Upper lobe of right lung (tissue), 1 donor: ENCODE data around the gene ZNFX1. TPM values are rescaled to one million over a fixed set of nuclear protein-coding genes. Genes with fewer than 3 reads are reported as not detected.
"Not testable (repeated sequence)": the region's sequence is repeated elsewhere in the genome, so short reads cannot be mapped to it uniquely, and the experiment has no call there.

ENCODE experiments used
- ATAC-seq: fragments of 200-7000 bp; cut with Tn5 transposase; one replicate; pipeline ENCODE4 v1.9.1; 2020; ENCODE audit warnings: mild to moderate bottlenecking, moderate library complexity
- DNase-seq: peaks from one replicate; pipeline ENCODE4 v3.0.0-alpha.2; 2020
- H3K27ac ChIP-seq: fragments of 200-600 bp; one replicate; pipeline ENCODE4 v1.8.0; 2022
- H3K27me3 ChIP-seq: fragments of 200-600 bp; one replicate; pipeline ENCODE4 v1.8.0; 2022; ENCODE audit warnings: mild to moderate bottlenecking
- H3K36me3 ChIP-seq: fragments of 200-600 bp; one replicate; pipeline ENCODE4 v1.8.0; 2022
- H3K4me1 ChIP-seq: fragments of 200-600 bp; one replicate; pipeline ENCODE4 v1.8.0; 2022
- H3K4me3 ChIP-seq: fragments of 200-600 bp; one replicate; pipeline ENCODE4 v1.8.0; 2022; ENCODE audit warnings: mild to moderate bottlenecking
- H3K9me3 ChIP-seq: fragments of 200-600 bp; one replicate; pipeline ENCODE4 v1.8.0; 2022
- intact Hi-C: fragments of 100-400 bp; cut with DNase I; formaldehyde crosslinking; loops from one replicate; pipeline ENCODE4 v1.11.0; 2022
- total RNA-seq: library from RNA; stranded (reverse); fragmentation: NEBNext Ultra II Directional; extraction: Animal tissue kit (Norgen Biotek cat#: 25700); gene quantifications from one replicate; pipeline ENCODE4 v1.2.1, GENCODE V29; 2021
- TF ChIP-seq, protein P1 (sequence below): fragments of 200-600 bp; IDR thresholded peaks from one replicate; pipeline ENCODE4 v1.8.0; 2022; ENCODE audit warnings: antibody characterized with exemption
- donor health status: DM: no; HTN: yes; CAD: no; lungs with severe emphysema.

The ZNFX1 gene
- total RNA-seq, 1 donor from 2014 or later, result 54.4 TPM

DNA sequence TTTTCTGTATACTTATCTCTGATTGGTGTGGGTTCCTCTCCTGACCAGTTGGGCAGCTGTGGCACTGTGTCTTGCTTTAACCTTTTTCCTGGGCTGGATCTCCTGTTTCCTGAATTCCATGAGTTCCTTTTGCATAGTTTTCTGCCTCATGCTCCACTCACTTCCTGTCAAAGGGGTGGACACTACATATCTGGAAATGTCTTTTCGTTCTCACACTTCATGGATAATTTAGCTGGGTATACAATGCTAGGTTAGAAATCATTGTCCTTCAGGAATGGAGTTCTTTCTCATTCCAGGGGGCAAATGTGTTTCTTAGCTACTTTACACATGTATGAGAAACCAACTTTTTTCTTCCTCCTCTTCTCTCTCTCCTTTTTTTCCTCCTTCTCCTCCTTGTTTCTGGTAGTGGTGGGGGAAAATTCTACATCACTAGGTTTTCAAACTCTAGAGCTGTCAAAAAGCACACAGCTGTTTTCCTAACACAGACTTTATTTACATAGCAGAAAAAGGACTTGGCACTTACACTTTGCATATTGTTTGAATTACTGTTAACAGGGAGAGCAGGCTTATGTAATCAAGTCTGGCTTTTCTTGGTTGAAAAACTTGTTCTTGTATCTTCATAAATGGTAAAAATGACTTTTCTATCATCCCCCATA is 67.6 kb downstream of the ZNFX1 start:
- Histone ChIP-seq H3K36me3 (no peaks in the 10 kb centered on the region), H3K9me3 (no peaks in the 10 kb centered on the region), H3K4me1 (no peaks in the 10 kb centered on the region), H3K27ac (no peak overlapping the region), H3K4me3 (no peak overlapping the region), H3K27me3 (no peaks in the 10 kb centered on the region)
- no peak for DNase-seq
- TF ChIP-seq, protein P1, sequence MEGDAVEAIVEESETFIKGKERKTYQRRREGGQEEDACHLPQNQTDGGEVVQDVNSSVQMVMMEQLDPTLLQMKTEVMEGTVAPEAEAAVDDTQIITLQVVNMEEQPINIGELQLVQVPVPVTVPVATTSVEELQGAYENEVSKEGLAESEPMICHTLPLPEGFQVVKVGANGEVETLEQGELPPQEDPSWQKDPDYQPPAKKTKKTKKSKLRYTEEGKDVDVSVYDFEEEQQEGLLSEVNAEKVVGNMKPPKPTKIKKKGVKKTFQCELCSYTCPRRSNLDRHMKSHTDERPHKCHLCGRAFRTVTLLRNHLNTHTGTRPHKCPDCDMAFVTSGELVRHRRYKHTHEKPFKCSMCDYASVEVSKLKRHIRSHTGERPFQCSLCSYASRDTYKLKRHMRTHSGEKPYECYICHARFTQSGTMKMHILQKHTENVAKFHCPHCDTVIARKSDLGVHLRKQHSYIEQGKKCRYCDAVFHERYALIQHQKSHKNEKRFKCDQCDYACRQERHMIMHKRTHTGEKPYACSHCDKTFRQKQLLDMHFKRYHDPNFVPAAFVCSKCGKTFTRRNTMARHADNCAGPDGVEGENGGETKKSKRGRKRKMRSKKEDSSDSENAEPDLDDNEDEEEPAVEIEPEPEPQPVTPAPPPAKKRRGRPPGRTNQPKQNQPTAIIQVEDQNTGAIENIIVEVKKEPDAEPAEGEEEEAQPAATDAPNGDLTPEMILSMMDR, result no peak
- peak; percentile 45 for ATAC-seq
- intact Hi-C loops, result no loop called here

DNA sequence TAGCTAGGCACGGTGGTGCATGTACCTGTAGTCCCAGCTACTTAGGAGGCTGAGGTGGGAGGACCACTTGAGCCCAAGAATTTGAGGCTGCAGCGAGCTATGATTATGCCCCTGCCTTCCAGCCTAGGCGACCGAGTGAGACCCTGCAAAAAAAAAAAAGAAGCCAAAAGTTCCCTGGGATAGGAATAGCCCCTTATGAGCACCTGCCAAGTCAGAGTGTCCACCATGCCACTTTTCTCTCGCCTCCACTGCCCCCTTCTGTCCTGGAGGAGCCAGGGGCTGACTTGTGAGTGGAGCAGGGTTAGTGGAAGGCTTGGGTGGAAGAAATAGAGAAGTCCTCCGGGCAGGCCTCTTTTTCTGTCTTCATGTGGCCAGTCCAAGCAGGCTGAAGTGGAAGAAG is 70.8 kb downstream of the ZNFX1 start:
- DNase-seq (no peak), ATAC-seq (peak; percentile 47)
- H3K4me3 ChIP-seq, result no peak overlapping the region
- TF ChIP-seq, protein P1, result no peak
- no peaks in the 10 kb centered on the region for H3K4me1 ChIP-seq
- no peak overlapping the region for H3K27ac ChIP-seq
- H3K9me3 ChIP-seq, result no peaks in the 10 kb centered on the region
- intact Hi-C loops, result no loop called here
- H3K36me3 ChIP-seq, result no peaks in the 10 kb centered on the region
- no peaks in the 10 kb centered on the region for H3K27me3 ChIP-seq

DNA sequence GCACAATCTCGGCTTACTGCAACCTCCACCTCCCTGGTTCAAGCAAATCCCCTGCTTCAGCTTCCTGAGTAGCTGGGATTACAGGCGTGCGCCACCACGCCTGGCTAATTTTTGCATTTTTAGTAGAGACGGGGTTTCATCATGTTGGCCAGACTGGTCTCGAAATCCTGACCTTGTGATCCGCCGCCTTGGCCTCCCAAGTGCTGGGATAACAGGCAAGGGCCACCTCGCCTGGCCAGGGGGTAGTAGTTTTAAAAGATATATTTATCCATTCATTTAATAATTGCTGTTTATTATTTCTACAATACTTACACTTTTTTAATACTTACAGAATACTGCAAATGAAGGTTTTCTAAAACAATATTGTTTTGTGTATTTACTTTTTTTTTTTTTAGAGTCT is 74.1 kb downstream of the ZNFX1 start:
- H3K36me3 ChIP-seq, result no peaks in the 10 kb centered on the region
- no peak overlapping the region for H3K4me3 ChIP-seq
- H3K27me3 ChIP-seq, result no peaks in the 10 kb centered on the region
- no peak for ATAC-seq
- H3K27ac ChIP-seq, result no peak overlapping the region
- no peak for DNase-seq
- no peaks in the 10 kb centered on the region for H3K4me1 ChIP-seq
- H3K9me3 ChIP-seq, result no peaks in the 10 kb centered on the region
- intact Hi-C loops, result no loop called here
- TF ChIP-seq, protein P1, result no peak

DNA sequence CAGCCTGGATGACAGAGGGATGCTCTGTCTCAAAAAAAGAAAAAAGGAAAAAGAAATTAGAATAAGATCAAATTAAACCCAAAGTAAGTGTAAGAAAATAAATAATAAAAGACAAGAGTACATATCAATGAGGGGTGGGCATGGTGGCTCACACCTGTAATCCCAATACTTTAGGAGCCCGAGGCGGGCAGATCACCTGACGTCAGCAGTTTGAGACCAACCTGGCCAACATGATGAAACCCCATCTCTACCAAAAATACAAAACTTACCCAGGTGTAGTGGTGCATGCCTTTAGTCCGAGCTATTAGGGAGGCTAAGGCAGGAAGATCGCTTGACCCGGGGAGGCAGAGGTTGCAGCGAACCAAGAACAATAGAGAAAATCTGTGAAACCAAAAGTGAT is 74.8 kb downstream of the ZNFX1 start:
- no peak for ATAC-seq
- H3K27me3 ChIP-seq, result no peaks in the 10 kb centered on the region

DNA sequence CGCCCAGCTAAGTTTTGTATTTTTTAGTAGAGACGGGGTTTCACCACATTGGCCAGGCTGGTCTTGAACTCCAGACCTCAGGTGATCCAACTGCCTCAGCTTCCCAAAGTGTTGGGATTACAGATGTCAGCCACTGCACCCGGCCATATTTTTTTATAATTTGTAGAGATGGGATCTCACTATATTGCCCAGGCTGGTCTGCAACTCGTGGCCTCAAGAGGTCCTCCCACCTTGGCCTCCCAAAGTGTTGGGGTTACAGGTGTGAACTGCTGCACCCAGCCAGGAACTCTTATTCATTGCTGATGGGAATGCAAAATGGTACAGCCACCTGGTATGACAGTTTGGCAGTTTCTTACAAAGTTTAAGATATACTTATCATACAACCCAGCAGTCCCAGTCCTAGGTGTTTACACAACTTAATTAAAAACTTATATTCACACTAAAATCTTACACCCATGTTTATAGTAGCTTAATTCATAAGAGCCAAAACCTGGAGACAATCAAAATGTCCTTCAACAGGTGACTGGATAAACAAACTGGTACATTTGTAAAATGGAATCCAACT is 78.0 kb downstream of the ZNFX1 start:
- TF ChIP-seq, protein P1, result no peak
- peak; percentile 6 for DNase-seq
- Histone ChIP-seq H3K27me3 (no peaks in the 10 kb centered on the region), H3K4me3 (no peak overlapping the region), H3K36me3 (no peaks in the 10 kb centered on the region), H3K4me1 (no peaks in the 10 kb centered on the region), H3K9me3 (no peaks in the 10 kb centered on the region), H3K27ac (no peak overlapping the region)
- ATAC-seq, result no peak
- intact Hi-C loops, result no loop called here

More for the DNA sequence above, 74.8 kb downstream of the ZNFX1 start:
- H3K36me3 ChIP-seq, result no peaks in the 10 kb centered on the region
- intact Hi-C loops, result no loop called here
- TF ChIP-seq, protein P1, result no peak
- H3K4me1 ChIP-seq, result no peaks in the 10 kb centered on the region
- no peaks in the 10 kb centered on the region for H3K9me3 ChIP-seq
- DNase-seq, result no peak
- H3K27ac ChIP-seq, result no peak overlapping the region
- no peak overlapping the region for H3K4me3 ChIP-seq

DNA sequence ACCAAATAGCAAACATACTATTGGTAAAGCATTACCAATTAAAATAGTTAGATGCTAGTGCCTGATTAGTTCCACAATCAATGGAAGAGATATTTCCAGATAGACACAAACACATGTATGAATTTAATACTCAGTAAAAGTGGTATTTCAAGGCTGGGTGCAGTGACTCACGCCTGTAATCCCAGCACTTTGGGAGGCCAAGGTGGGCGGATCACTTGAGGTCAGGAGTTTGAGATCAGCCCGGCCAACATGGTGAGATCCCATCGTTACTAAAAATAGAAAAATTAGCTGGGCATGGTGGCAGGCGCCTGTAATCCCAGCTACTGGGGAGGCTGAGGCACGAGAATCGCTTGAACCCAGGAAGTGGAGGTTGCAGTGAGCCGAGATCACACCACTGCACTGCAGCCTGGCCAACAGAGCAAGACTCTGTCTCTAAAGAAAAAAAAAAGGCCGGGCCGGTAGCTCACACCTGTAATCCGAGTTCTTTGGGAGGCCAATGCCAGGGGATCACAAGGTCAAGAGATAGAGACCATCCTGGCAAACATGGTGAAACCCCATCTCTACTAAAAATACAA is 84.8 kb downstream of the ZNFX1 start:
- H3K4me3 ChIP-seq, H3K36me3 ChIP-seq, intact Hi-C loops, DNase-seq, H3K4me1 ChIP-seq, ATAC-seq, H3K27me3 ChIP-seq, H3K27ac ChIP-seq, H3K9me3 ChIP-seq: not testable (repeated sequence)
